Ammon's horn (tissue), 1 donor: ENCODE results near the gene LRP1.

ENCODE experiments used
- DNase-seq: peaks from one replicate; pipeline ENCODE4 v3.0.0-alpha.2; 2016; ENCODE audit warnings: low spot score

LRP1 gene

DNA sequence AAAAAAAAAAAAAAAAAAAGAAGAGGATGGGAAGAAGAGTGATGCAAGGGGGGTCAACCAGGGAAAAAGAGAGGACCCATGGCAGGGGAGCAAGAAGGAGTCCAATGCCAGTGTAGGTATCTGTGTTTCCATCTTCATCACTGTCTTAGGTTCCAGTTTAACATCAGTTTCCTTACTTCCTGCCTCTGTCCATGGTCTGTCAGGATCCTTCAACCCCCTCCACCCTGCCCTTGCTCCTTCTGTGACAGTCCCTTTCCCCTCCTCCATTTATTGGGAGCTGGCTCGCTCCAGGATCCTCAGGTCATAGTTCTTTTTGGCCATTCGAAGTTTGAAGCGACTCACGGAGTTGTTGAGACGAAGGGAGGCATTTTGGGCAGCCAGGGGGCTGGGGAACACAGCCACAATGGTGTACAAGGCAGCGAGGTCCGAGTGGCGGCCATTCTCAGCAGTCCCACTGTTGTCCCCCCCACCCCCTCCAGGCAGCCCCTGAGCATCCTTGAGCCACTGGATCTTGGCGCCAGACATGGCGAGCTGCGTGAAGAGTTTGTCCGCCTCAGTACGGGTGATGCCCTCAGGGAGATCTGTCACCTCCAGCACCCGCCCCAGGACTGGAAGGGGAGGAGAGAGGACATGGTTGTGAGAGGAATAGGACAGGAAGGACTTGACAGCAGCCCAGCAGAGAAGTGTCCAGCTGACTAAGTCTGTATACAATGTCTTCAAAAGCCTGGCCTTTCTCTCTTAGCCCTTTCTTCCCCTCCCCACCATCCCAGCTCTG is 126.4 kb downstream of the LRP1 start:
- DNase-seq, result no peak

GRCh38 chr12:57255916-57256315 is 127.6 kb downstream of the LRP1 start:
- DNase-seq, result no peak

DNA sequence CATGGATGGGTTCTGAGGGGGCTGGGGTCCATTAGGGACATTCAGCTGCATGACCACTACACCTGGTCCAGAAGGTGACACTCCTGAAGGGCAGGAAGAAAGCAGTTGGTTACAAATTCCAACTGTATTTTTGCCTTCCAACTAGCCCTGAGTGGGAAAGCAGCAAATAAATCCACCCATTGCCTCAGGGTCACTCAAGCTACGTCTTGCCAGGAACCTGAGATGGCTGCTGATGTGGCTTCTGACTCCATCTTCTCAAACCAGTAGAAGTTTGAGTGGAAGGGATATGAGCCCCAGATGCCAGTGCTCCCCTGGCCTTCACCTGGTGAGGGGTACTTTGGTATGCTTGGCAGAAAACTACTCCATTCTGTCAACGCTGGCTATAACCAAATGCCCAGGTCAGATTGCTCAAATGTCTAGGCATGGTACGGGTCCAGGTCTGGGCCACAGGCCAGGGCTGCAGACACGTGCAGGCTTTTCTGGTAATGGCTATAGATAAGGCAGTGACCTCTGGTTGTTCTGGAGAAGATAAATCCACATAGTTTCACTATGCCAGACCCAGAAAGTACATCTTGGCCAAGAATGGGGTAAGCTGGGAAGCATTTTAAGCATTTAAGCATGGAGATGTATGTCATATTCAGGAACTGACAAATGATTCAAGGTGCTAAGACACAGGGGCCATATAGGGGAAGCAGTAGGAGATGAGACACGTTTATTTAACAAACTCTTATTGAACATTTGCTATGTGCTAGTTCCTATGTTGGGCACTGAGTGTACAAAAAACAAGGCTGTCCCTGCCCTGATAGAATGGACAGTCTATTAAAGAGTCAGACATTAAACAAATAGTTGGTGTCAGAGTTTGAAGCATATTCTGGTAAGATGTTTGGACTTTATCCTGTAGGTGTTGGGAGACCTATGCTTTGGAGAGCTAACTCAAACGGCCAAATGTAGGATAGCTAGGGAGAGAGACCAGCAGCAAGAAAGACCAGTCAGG is 131.0 kb downstream of the LRP1 start:
- no peak for DNase-seq

DNA sequence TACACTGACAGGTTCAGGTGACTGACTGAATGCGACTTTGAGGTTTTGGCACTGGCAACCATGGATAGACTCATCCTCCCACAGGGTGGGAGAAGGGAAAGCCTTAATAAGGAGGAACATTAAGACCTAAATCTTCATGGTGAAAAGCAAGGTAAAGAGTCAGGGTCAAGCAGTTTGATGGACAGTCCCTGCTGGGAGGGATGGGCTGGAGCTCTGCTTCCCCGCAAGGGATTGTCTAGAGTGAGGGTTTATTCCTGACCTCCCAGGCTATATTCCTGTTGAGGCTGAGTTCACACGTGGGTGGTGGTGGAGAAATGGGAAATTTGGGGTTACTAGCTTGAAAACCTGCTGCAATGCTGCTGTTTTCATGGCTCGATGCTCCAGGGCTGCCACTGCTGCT is 132.1 kb downstream of the LRP1 start:
- no peak for DNase-seq

GRCh38 chr12:57261428-57261865 is 133.2 kb downstream of the LRP1 start:
- DNase-seq, result no peak

DNA sequence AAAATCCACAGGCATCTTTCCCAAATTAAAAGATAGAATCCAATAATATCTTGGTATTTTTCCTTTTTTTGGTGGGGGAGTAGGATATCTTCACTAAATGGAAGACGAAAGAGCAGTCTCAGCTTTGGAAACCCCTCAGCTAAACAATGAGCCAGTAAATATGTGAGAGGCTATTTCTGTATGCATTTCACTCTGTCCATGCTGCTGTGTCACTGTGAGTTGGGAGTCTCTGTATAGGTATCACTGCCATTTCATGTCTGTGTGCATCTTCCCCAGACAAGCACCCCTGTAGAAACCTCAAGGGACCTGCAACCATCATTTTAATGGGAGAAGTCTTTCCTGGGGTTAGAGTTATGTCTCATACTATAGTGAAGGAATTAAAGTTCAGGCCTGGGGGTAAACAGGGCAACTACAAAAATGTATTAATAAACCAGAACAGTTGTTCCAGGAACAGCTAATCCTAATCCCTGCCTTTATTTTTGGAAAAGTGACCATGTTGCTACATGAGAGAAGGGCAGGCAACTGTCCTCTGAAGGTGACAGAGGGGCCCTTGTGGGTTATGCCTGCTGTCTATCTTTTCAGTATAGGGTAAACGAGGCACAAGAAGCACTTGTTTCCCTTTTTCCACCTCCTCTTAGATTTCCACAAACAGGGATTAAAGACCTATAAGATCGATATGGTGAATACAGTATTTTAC is 134.0 kb downstream of the LRP1 start:
- no peak for DNase-seq
